ENCODE data around the gene ZWILCH. TPM values are rescaled to one million over a fixed set of nuclear protein-coding genes. Genes with fewer than 3 reads are reported as not detected.
"Not testable (repeated sequence)": the region's sequence is repeated elsewhere in the genome, so short reads cannot be mapped to it uniquely, and the experiment has no call there.

ZWILCH gene
- total and polyA plus RNA-seq, 4 donors, result 2.3 to 6.6 (median 4.8) TPM

DNA sequence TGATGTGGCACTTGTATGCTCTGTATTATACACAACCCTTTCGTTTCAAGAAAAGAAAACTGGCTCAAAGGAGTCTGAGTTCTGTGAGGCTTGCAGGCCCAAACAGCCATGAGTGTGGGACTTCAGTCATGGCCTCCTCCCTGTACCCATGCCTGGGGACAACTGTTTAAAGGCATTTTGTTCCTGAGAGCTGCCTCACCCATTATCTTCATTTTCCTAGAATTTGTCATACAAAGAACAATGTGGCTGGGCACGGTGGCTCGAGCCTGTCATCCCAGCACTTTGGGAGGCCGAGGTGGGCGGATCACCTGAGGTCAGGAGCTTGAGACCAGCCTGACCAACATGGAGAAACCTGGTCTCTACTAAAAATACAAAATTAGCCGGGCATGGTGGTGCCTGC lies 84.3 kb downstream of the ZWILCH start:
- H3K27ac ChIP-seq (ENCODE audit: low read depth in 1 of 2, low read length in 2 of 2); intact Hi-C loops (cut with DNase I); H3K27me3 ChIP-seq (ENCODE audit: control insufficient read depth in 1 of 2, insufficient read depth in 2 of 2, low read length in 1 of 2); H3K4me3 ChIP-seq (ENCODE audit: low read length in 2 of 2); DNase-seq; H3K9me3 ChIP-seq (ENCODE audit: control insufficient read depth, low read length); H3K36me3 ChIP-seq (ENCODE audit: control insufficient read depth in 1 of 2, insufficient read depth in 2 of 2, low read length in 1 of 2); H3K4me1 ChIP-seq (ENCODE audit: control insufficient read depth in 1 of 2, insufficient read depth in 2 of 2, low read length in 2 of 2); ATAC-seq (ENCODE audit: low FRiP score): not testable (repeated sequence)
- 92 to 93% methylated on average over 6 of the region's 6 CpGs for WGBS, 2 donors

DNA sequence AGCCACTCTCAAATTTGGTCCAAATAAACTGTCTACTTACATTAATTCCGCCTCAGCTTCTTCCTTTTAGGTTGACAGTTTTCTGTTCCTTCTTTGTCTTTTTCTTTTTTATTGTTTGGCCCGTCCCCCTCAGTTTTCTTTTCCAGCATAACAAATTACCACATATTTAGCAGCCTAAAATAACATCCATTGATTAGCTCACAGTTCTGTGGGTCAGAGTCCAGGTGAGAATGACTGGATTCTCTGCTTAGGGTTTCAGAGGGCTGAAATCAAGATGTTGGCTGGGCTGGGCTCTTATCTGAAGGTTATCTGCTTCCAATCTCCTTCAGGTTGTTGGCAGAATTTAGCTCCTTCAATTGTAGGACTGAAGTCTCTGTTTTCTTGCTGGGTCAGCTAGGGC lies 85.3 kb downstream of the ZWILCH start:
- 75 to 76% methylated on average over 2 of the region's 2 CpGs for WGBS, 2 donors
- Histone ChIP-seq H3K27ac (ENCODE audit: low read depth in 1 of 2, low read length in 2 of 2) (no peak overlapping the region), H3K36me3 (ENCODE audit: control insufficient read depth in 1 of 2, insufficient read depth in 2 of 2, low read length in 1 of 2) (no peaks in the 10 kb centered on the region), H3K27me3 (ENCODE audit: control insufficient read depth in 1 of 2, insufficient read depth in 2 of 2, low read length in 1 of 2) (no peaks in the 10 kb centered on the region), H3K4me3 (ENCODE audit: low read length in 2 of 2) (no peak overlapping the region), H3K9me3 (ENCODE audit: control insufficient read depth, low read length) (no peaks in the 10 kb centered on the region), H3K4me1 (ENCODE audit: control insufficient read depth in 1 of 2, insufficient read depth in 2 of 2, low read length in 2 of 2) (peaks cover 0 to 2% of the 10 kb centered on the region in 2 donors)
- intact Hi-C loops (cut with DNase I), result no loop called here
- ATAC-seq (ENCODE audit: low FRiP score) (no peak), DNase-seq (no peak)

DNA sequence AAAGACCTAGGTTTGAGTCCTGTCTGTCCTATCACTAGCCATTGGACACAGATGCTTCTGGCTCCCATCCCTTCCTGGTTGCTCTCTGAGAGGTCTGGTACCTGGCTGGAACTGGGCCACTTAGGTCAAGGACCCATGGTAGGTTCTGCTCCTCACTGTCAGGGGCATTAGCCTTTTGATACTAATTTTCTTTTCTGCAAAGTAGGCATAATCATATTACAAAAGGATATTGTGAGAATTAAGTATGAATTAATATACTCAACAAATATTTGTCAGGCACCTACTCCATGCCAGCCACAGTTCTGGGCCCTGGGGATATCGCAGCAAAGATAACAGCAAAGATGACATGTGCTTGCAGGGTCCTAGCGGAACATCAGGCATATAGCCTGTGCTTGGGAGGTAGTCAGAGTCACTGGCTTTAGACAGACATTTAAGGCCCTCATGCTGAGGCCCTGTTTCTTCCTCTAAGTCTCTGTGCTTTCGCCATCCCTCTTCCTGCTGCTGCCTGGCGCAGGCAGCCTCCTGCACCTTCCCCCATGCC lies 86.3 kb downstream of the ZWILCH start:
- intact Hi-C loops (cut with DNase I), result no loop called here
- DNase-seq (no peak), ATAC-seq (ENCODE audit: low FRiP score) (no peak)
- no peaks in the 10 kb centered on the region for H3K36me3 ChIP-seq (ENCODE audit: control insufficient read depth in 1 of 2, insufficient read depth in 2 of 2, low read length in 1 of 2)
- H3K4me3 ChIP-seq (ENCODE audit: low read length in 2 of 2), result no peak overlapping the region
- WGBS, 2 donors, result 88 to 93% methylated on average over 4 of the region's 4 CpGs
- no peak overlapping the region for H3K27ac ChIP-seq (ENCODE audit: low read depth in 1 of 2, low read length in 2 of 2)
- no peaks in the 10 kb centered on the region for H3K9me3 ChIP-seq (ENCODE audit: control insufficient read depth, low read length)
- no peaks in the 10 kb centered on the region for H3K27me3 ChIP-seq (ENCODE audit: control insufficient read depth in 1 of 2, insufficient read depth in 2 of 2, low read length in 1 of 2)
- H3K4me1 ChIP-seq (ENCODE audit: control insufficient read depth in 1 of 2, insufficient read depth in 2 of 2, low read length in 2 of 2), result peaks cover 0 to 2% of the 10 kb centered on the region in 2 donors

DNA sequence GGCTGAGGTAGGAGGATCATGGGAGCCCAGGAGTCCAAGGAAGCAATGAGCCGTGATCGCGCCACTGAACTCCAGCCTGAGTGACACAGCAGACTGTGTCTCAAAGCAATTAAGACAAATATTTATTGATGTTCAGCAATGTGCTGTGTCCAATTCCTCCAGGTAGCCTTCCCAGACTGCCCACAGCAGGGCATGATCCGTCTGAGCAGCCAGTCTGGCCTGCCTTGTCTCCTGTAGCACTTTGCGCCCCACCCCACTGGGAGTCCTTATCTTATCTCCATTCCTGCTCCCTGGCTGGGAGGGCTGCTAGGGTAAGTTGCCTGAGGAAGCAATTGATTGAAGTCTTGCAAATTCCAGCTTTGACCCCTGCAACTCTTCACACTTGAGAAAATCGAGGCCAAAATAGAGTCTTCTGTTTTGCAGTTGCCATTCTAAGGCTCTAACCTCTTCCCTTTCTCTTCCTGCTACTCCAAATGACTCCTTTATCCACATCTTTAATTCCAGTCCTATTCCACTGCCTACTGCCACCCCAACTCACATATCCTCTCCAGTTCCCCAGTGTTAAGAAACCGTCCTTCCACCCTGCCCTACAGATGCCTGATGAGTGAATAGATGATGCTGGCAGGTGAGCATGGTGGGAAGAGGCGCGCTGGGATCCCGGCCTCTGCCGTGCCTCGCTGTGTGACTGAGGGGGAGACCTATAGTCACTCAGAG lies 87.5 kb downstream of the ZWILCH start:
- Histone ChIP-seq H3K27me3 (ENCODE audit: control insufficient read depth in 1 of 2, insufficient read depth in 2 of 2, low read length in 1 of 2) (no peaks in the 10 kb centered on the region), H3K4me1 (ENCODE audit: control insufficient read depth in 1 of 2, insufficient read depth in 2 of 2, low read length in 2 of 2) (peaks cover 0 to 2% of the 10 kb centered on the region in 2 donors), H3K9me3 (ENCODE audit: control insufficient read depth, low read length) (no peaks in the 10 kb centered on the region), H3K4me3 (ENCODE audit: low read length in 2 of 2) (no peak overlapping the region), H3K27ac (ENCODE audit: low read depth in 1 of 2, low read length in 2 of 2) (no peak overlapping the region), H3K36me3 (ENCODE audit: control insufficient read depth in 1 of 2, insufficient read depth in 2 of 2, low read length in 1 of 2) (no peaks in the 10 kb centered on the region)
- intact Hi-C loops (cut with DNase I), result no loop called here
- ATAC-seq (ENCODE audit: low FRiP score) (no peak), DNase-seq (no peak)
- 89% methylated on average over 12 of the region's 12 CpGs for WGBS, 2 donors

DNA sequence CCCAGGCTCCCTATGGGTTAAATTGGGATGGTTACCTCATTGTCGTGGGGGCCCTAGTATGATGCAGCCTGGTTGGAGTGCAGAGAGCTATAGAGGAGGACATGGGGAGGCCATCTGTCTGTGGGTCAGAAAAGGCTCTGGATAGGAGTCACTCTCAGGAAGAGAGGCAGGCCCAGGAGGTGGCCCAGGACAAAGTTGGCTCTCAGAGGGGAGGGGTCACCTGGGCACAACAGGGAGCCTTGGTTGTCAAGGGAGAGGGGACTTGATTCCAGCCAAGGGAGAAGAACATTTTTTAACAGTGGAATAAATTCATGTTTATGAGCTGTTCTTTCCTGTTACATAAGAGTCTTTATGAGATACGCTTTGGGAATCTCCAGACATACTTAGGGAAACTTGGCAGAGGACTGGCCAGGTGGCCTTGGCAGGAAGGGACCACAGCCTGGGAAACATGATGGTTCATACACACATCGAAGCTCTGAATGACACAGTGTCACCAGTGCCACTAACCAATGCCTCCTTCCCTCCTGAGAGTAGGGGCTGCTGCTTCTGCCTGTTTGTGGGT lies 88.2 kb downstream of the ZWILCH start:
- Histone ChIP-seq H3K36me3 (ENCODE audit: control insufficient read depth in 1 of 2, insufficient read depth in 2 of 2, low read length in 1 of 2) (no peaks in the 10 kb centered on the region), H3K9me3 (ENCODE audit: control insufficient read depth, low read length) (no peaks in the 10 kb centered on the region), H3K27ac (ENCODE audit: low read depth in 1 of 2, low read length in 2 of 2) (no peak overlapping the region), H3K27me3 (ENCODE audit: control insufficient read depth in 1 of 2, insufficient read depth in 2 of 2, low read length in 1 of 2) (no peaks in the 10 kb centered on the region), H3K4me3 (ENCODE audit: low read length in 2 of 2) (no peak overlapping the region), H3K4me1 (ENCODE audit: control insufficient read depth in 1 of 2, insufficient read depth in 2 of 2, low read length in 2 of 2) (no peaks in the 10 kb centered on the region)
- ATAC-seq (ENCODE audit: low FRiP score) (no peak), DNase-seq (no peak)
- intact Hi-C loops (cut with DNase I), result no loop called here
- 85 to 95% methylated on average over 3 of the region's 3 CpGs for WGBS, 2 donors

DNA sequence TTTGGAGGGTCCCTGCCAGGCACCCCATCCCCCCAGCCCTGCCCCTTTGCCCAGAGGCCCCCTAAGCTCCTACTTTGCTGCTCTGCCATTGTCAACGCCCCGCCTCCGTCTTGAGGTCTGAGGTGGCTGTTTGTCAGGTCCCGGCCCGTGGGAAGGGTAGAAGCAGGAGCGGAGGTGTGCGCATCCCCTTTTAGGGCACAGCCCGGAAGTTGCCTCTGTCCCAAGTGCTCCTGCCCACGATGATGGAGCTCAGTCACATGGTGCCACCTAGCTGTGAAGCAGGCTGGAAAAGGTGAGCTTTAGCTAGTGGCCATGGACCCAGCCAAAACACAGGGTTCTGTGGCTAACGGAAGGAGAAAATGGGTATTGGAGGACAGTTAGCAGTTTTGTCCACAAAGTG lies 89.2 kb downstream of the ZWILCH start:
- WGBS, 2 donors, result 80 to 86% methylated on average over 10 of the region's 10 CpGs
- Histone ChIP-seq H3K9me3 (ENCODE audit: control insufficient read depth, low read length) (no peaks in the 10 kb centered on the region), H3K36me3 (ENCODE audit: control insufficient read depth in 1 of 2, insufficient read depth in 2 of 2, low read length in 1 of 2) (no peaks in the 10 kb centered on the region), H3K27ac (ENCODE audit: low read depth in 1 of 2, low read length in 2 of 2) (no peak overlapping the region), H3K4me1 (ENCODE audit: control insufficient read depth in 1 of 2, insufficient read depth in 2 of 2, low read length in 2 of 2) (no peaks in the 10 kb centered on the region), H3K27me3 (ENCODE audit: control insufficient read depth in 1 of 2, insufficient read depth in 2 of 2, low read length in 1 of 2) (no peaks in the 10 kb centered on the region), H3K4me3 (ENCODE audit: low read length in 2 of 2) (no peak overlapping the region)
- peak; percentile 12 for ATAC-seq (ENCODE audit: low FRiP score)
- intact Hi-C loops (cut with DNase I), result no loop called here
- DNase-seq, result no peak

DNA sequence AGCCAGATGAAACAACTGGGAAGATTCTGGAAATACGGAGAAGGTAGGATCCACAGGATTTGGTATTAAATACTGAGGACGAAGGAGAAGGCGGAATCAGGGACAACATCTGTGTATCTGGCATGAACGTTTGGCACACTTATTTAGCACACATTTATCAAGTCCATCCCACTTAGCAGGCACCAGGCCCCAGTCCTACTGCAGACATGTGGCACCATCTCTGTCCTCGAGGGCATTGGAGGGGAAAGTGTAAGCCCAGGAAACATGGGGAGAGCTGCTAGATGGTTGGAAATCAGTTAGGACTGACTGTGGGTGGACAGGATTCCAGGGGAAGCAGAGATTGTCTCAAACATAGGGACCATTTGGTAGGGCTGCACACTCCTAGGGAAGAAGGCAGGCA lies 89.7 kb downstream of the ZWILCH start:
- DNase-seq (no peak), ATAC-seq (ENCODE audit: low FRiP score) (no peak)
- no peak overlapping the region for H3K27ac ChIP-seq (ENCODE audit: low read depth in 1 of 2, low read length in 2 of 2)
- H3K9me3 ChIP-seq (ENCODE audit: control insufficient read depth, low read length), result no peaks in the 10 kb centered on the region
- H3K27me3 ChIP-seq (ENCODE audit: control insufficient read depth in 1 of 2, insufficient read depth in 2 of 2, low read length in 1 of 2), result no peaks in the 10 kb centered on the region
- H3K36me3 ChIP-seq (ENCODE audit: control insufficient read depth in 1 of 2, insufficient read depth in 2 of 2, low read length in 1 of 2), result no peaks in the 10 kb centered on the region
- no peak overlapping the region for H3K4me3 ChIP-seq (ENCODE audit: low read length in 2 of 2)
- 79 to 83% methylated on average over 5 of the region's 5 CpGs for WGBS, 2 donors
- no peaks in the 10 kb centered on the region for H3K4me1 ChIP-seq (ENCODE audit: control insufficient read depth in 1 of 2, insufficient read depth in 2 of 2, low read length in 2 of 2)
- intact Hi-C loops (cut with DNase I), result no loop called here

DNA sequence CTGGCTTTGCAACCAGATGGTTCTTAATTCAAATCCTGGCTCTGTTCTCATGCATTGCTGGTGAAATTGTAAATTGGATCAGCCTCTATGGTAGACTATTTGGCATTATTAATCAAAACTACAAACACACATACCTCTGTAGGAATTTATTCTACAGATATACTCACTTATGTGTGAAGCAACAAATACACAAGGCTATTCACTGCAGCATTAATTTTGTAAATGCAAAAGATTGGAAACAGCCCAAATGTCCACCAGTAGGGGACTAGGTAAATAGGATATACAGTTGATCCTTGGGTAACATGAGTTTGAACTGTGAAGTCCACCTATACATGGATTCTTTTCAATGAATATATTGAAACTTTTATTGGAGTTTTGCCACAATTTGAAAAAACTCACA lies 90.2 kb downstream of the ZWILCH start:
- ATAC-seq (ENCODE audit: low FRiP score), result no peak
- no peak overlapping the region for H3K27ac ChIP-seq (ENCODE audit: low read depth in 1 of 2, low read length in 2 of 2)

DNA sequence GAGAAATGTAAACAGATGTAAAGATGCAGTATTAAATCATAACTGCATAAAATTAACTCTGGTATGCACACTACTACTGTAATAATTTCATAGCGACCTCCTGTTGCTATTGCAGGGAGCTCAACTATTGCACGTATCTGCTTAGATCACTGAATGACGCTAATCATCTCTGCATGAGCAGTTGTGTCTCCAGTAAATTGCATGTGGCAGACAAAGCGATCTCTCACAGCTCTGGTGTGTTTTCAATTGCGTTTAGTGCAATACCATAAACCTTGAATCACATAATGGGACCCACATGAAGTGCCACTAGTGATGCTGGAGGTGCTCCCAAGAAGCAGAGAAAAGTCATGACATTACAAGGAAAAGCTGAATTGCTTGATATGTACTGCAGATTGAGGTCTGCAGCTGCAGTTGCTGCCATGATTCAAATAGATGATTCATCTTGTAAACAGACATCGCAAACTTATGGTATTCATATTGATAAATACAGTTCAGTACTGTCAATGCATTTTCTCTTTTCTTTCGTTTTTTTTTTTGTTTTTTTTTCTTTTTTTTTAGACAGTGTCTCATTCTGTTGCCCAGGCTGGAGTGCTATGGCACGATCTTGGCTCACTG lies 90.9 kb downstream of the ZWILCH start:
- Histone ChIP-seq H3K27ac (ENCODE audit: low read depth in 1 of 2, low read length in 2 of 2) (no peak overlapping the region), H3K4me1 (ENCODE audit: control insufficient read depth in 1 of 2, insufficient read depth in 2 of 2, low read length in 2 of 2) (no peaks in the 10 kb centered on the region), H3K4me3 (ENCODE audit: low read length in 2 of 2) (no peak overlapping the region), H3K9me3 (ENCODE audit: control insufficient read depth, low read length) (no peaks in the 10 kb centered on the region), H3K36me3 (ENCODE audit: control insufficient read depth in 1 of 2, insufficient read depth in 2 of 2, low read length in 1 of 2) (no peaks in the 10 kb centered on the region), H3K27me3 (ENCODE audit: control insufficient read depth in 1 of 2, insufficient read depth in 2 of 2, low read length in 1 of 2) (no peaks in the 10 kb centered on the region)
- WGBS, 2 donors, result 80% methylated on average over 8 of the region's 8 CpGs
- intact Hi-C loops (cut with DNase I), result no loop called here
- DNase-seq (no peak), ATAC-seq (ENCODE audit: low FRiP score) (no peak)

More for the DNA sequence above, 90.2 kb downstream of the ZWILCH start:
- H3K27me3 ChIP-seq (ENCODE audit: control insufficient read depth in 1 of 2, insufficient read depth in 2 of 2, low read length in 1 of 2), result no peaks in the 10 kb centered on the region
- no peak overlapping the region for H3K4me3 ChIP-seq (ENCODE audit: low read length in 2 of 2)
- intact Hi-C loops (cut with DNase I), result no loop called here
- DNase-seq, result no peak
- H3K4me1 ChIP-seq (ENCODE audit: control insufficient read depth in 1 of 2, insufficient read depth in 2 of 2, low read length in 2 of 2), result no peaks in the 10 kb centered on the region
- no peaks in the 10 kb centered on the region for H3K36me3 ChIP-seq (ENCODE audit: control insufficient read depth in 1 of 2, insufficient read depth in 2 of 2, low read length in 1 of 2)
- H3K9me3 ChIP-seq (ENCODE audit: control insufficient read depth, low read length), result no peaks in the 10 kb centered on the region

Data from aorta (tissue), 5 donors.